Caco-2 (cell line): Measurements from ENCODE around the gene CYGB. TPM values are rescaled to one million over a fixed set of nuclear protein-coding genes. Genes with fewer than 3 reads are reported as not detected.

Source experiments
- BruUV-seq: library from RNA; stranded (reverse); fragments of 400-500 nt; replicated peaks from 2 replicates; lab custom pipeline; 2021; lab: Mats Ljungman, UMichigan
- CTCF ChIA-PET: fragments of 300-600 bp; sonication (Branson Sonifier 250); formaldehyde crosslinking; loops from one replicate; lab custom pipeline; 2022; ENCODE audit warnings: antibody characterized with exemption; lab: Charles Lee
- POLR2A ChIA-PET: fragments of 300-600 bp; sonication (Branson Sonifier 250); formaldehyde crosslinking; loops from one replicate; lab custom pipeline; 2022; ENCODE audit warnings: antibody characterized with exemption; lab: Charles Lee
- DNase-seq, 2 experiments: peaks; one replicate each; pipeline versions ENCODE4 v3.0.0 to v3.0.0-alpha.2; 2020 to 2022
- H3K27me3 ChIP-seq: replicated peaks from 2 replicates; pipeline ENCODE4 v1.6.0; 2011; ENCODE audit warnings: low read length; ENCODE audit not compliant: control insufficient read depth, insufficient read depth
- H3K36me3 ChIP-seq: 2 replicates; pipeline ENCODE4 v1.5.1; 2011; ENCODE audit warnings: low read length; ENCODE audit not compliant: control insufficient read depth, insufficient read depth
- H3K4me1 ChIP-seq: fragments of 250-450 bp; sonication (Bioruptor Pico); 2 replicates; pipeline ENCODE4 v1.5.1; 2020; ENCODE audit warnings: mild to moderate bottlenecking
- H3K4me3 ChIP-seq: 2 replicates; pipeline ENCODE4 v1.5.1; 2011; ENCODE audit warnings: low read depth, mild to moderate bottlenecking, control low read depth, low read length
- H3K9me3 ChIP-seq: fragments of 250-450 bp; sonication (Bioruptor Pico); 2 replicates; pipeline ENCODE4 v1.5.1; 2020; ENCODE audit warnings: mild to moderate bottlenecking, moderate library complexity
- H3K27ac Mint-ChIP-seq: one replicate; pipeline ENCODE4 v1.8.0; 2022; ENCODE audit warnings: mixed read lengths; ENCODE audit not compliant: unreplicated experiment
- H3K27me3 Mint-ChIP-seq: one replicate; pipeline ENCODE4 v1.8.0; 2022; ENCODE audit warnings: mixed read lengths; ENCODE audit not compliant: insufficient read depth, unreplicated experiment
- H3K36me3 Mint-ChIP-seq: one replicate; pipeline ENCODE4 v1.8.0; 2022; ENCODE audit warnings: mild to moderate bottlenecking, mixed read lengths; ENCODE audit not compliant: insufficient read depth, unreplicated experiment
- H3K4me1 Mint-ChIP-seq: one replicate; pipeline ENCODE4 v1.8.0; 2022; ENCODE audit warnings: low read depth, mixed read lengths; ENCODE audit not compliant: unreplicated experiment
- H3K4me3 Mint-ChIP-seq: one replicate; pipeline ENCODE4 v1.8.0; 2022; ENCODE audit warnings: mild to moderate bottlenecking, moderate library complexity, mixed read lengths; ENCODE audit not compliant: unreplicated experiment
- H3K9me3 Mint-ChIP-seq: one replicate; pipeline ENCODE4 v1.8.0; 2022; ENCODE audit warnings: mixed read lengths; ENCODE audit not compliant: unreplicated experiment
- CTCF ChIP-seq, 2 experiments: fragments of 200-600 bp in 1 of 2; IDR thresholded peaks; 1 replicate in 1 of 2; 2 replicates in 1 of 2; pipeline versions ENCODE4 v1.5.1 to v1.8.0; 2011 to 2022; ENCODE audit warnings: antibody characterized with exemption in 1 of 2, control low read depth in 1 of 2, inconsistent platforms in 1 of 2, low read depth in 1 of 2, low read length in 1 of 2, mild to moderate bottlenecking in 1 of 2, moderate library complexity in 1 of 2; ENCODE audit not compliant: insufficient read depth in 1 of 2, severe bottlenecking in 1 of 2, unreplicated experiment in 1 of 2
- intact Hi-C: fragments of 100-400 bp; cut with micrococcal nuclease; formaldehyde crosslinking; loops from one replicate; pipeline ENCODE4 v1.10.0; 2022; ENCODE audit not compliant: unreplicated experiment
- total RNA-seq: library from RNA; stranded (reverse); gene quantifications from 2 replicates; pipeline ENCODE4 v1.2.3, GENCODE V29; 2022

CYGB gene
- total RNA-seq, 1 experiment from 2014 or later, result 0.32 TPM

- no peak for TF ChIP-seq CTCF (IDR thresholded peaks at IDR 0.05; ENCODE audit: insufficient read depth in 1 of 2, low read depth in 1 of 2, low read length in 1 of 2, severe bottlenecking in 1 of 2, unreplicated experiment in 1 of 2)
- Mint-ChIP-seq H3K4me1 (peaks cover 21% of the 10 kb centered on the region), H3K27me3 (no peaks in the 10 kb centered on the region), H3K4me3 (no peak overlapping the region), H3K36me3 (peaks cover 10% of the 10 kb centered on the region), H3K27ac (no peak overlapping the region), H3K9me3 (no peaks in the 10 kb centered on the region)
- DNase-seq, result no peak
- ChIA-PET POLR2A (interaction anchor here (0.6 kb wide), 1 partner anchor 119 kb away, joined by 4 read pairs; no protein-coding TSS in a partner anchor), CTCF (interaction anchor here (0.6 to 1.7 kb wide), 4 partner anchors 35 to 65 kb away, joined by 3 to 12 read pairs (median 3); partner anchors contain the start of gene AANAT)
- H3K27me3 ChIP-seq, result no peaks in the 10 kb centered on the region
- intact Hi-C loops, result no loop called here
- BruUV-seq, result no TSS peak
- no peaks in the 10 kb centered on the region for H3K36me3 ChIP-seq
- H3K4me3 ChIP-seq, result no peak overlapping the region
- peaks cover 43% of the 10 kb centered on the region for H3K4me1 ChIP-seq
- H3K9me3 ChIP-seq, result no peaks in the 10 kb centered on the region
Observed at GRCh38 chr17:76502341-76503211, 34.9 kb downstream of the CYGB start.

- intact Hi-C loops, result no loop called here
- peaks cover 42% of the 10 kb centered on the region for H3K4me1 ChIP-seq
- H3K27ac Mint-ChIP-seq, result peak overlapping the region; percentile 91
- peak overlapping the region; percentile 87 for H3K4me3 Mint-ChIP-seq
- H3K27me3 Mint-ChIP-seq, result no peaks in the 10 kb centered on the region
- peak overlapping the region; percentile 30 for H3K4me3 ChIP-seq
- peaks cover 21% of the 10 kb centered on the region for H3K4me1 Mint-ChIP-seq
- H3K9me3 ChIP-seq, result no peaks in the 10 kb centered on the region
- H3K27me3 ChIP-seq, result no peaks in the 10 kb centered on the region
- H3K36me3 ChIP-seq, result no peaks in the 10 kb centered on the region
- ChIA-PET POLR2A (interaction anchor here (0.6 kb wide), 1 partner anchor 119 kb away, joined by 4 read pairs; no protein-coding TSS in a partner anchor), CTCF (interaction anchor here (0.6 to 1.7 kb wide), 5 partner anchors 35 to 555 kb away, joined by 3 to 12 read pairs (median 3); partner anchors contain the start of gene AANAT)
- DNase-seq, result no peak
- peaks cover 10% of the 10 kb centered on the region for H3K36me3 Mint-ChIP-seq
- H3K9me3 Mint-ChIP-seq, result no peaks in the 10 kb centered on the region
- TF ChIP-seq CTCF (IDR thresholded peaks at IDR 0.05; ENCODE audit: insufficient read depth in 1 of 2, low read depth in 1 of 2, low read length in 1 of 2, severe bottlenecking in 1 of 2, unreplicated experiment in 1 of 2), result no peak
- no TSS peak for BruUV-seq
Observed at GRCh38 chr17:76501827-76502307, 35.6 kb downstream of the CYGB start.

- Mint-ChIP-seq H3K9me3 (no peaks in the 10 kb centered on the region), H3K36me3 (peaks cover 10% of the 10 kb centered on the region), H3K27ac (peak within 1 kb of the TSS; percentile 91), H3K4me1 (peaks cover 21% of the 10 kb centered on the region), H3K4me3 (peak within 1 kb of the TSS; percentile 87), H3K27me3 (no peaks in the 10 kb centered on the region)
- DNase-seq, result peak; percentile 92 to 97
- Histone ChIP-seq H3K4me3 (peak within 1 kb of the TSS; percentile 64), H3K9me3 (no peaks in the 10 kb centered on the region), H3K27me3 (no peaks in the 10 kb centered on the region), H3K36me3 (no peaks in the 10 kb centered on the region), H3K4me1 (peaks cover 35% of the 10 kb centered on the region)
- TF ChIP-seq CTCF (IDR thresholded peaks at IDR 0.05; ENCODE audit: insufficient read depth in 1 of 2, low read depth in 1 of 2, low read length in 1 of 2, severe bottlenecking in 1 of 2, unreplicated experiment in 1 of 2), result no peak
- POLR2A ChIA-PET, result no interaction called here
- no TSS peak for BruUV-seq
- CTCF ChIA-PET, result interaction anchor here (0.6 to 1.7 kb wide), 3 partner anchors 34 to 556 kb away, joined by 3 to 10 read pairs (median 3); partner anchors contain the start of gene AANAT
- intact Hi-C loops, result no loop called here
Observed at GRCh38 chr17:76501018-76501826, 36.3 kb downstream of the CYGB start, which contains the start of gene RHBDF2. RHBDF2 (minus strand) TSS chr17:76501423; CDS start chr17:76481524, 19,899 bp downstream.
